22Rv1 (cell line): Measurements from ENCODE around the gene SULT1C3.

ENCODE experiments used
- ZFX ChIP-seq: fragments of 450-650 bp; IDR thresholded peaks from 2 replicates; pipeline ENCODE4 v1.6.1; 2017; ENCODE audit warnings: antibody characterized with exemption, borderline replicate concordance
- TF ChIP-seq, protein P1 (sequence below): fragments of 450-650 bp; IDR thresholded peaks from 2 replicates; pipeline ENCODE4 v1.5.1; 2017; ENCODE audit warnings: mild to moderate bottlenecking

GRCh38 chr2:108257757-108258331 is 18.1 kb downstream of the SULT1C3 start:
- TF ChIP-seq, protein P1, sequence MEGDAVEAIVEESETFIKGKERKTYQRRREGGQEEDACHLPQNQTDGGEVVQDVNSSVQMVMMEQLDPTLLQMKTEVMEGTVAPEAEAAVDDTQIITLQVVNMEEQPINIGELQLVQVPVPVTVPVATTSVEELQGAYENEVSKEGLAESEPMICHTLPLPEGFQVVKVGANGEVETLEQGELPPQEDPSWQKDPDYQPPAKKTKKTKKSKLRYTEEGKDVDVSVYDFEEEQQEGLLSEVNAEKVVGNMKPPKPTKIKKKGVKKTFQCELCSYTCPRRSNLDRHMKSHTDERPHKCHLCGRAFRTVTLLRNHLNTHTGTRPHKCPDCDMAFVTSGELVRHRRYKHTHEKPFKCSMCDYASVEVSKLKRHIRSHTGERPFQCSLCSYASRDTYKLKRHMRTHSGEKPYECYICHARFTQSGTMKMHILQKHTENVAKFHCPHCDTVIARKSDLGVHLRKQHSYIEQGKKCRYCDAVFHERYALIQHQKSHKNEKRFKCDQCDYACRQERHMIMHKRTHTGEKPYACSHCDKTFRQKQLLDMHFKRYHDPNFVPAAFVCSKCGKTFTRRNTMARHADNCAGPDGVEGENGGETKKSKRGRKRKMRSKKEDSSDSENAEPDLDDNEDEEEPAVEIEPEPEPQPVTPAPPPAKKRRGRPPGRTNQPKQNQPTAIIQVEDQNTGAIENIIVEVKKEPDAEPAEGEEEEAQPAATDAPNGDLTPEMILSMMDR: no peak
- TF ChIP-seq ZFX: no peak
